Calu3 (cell line): ENCODE results near the gene ITGA11. TPM values are rescaled to one million over a fixed set of nuclear protein-coding genes. Genes with fewer than 3 reads are reported as not detected.

Experiments
- BruUV-seq: library from RNA; stranded (reverse); fragments of 400-500 nt; replicated peaks from 2 replicates; lab custom pipeline; 2021; lab: Mats Ljungman, UMichigan
- CTCF ChIA-PET: fragments of 300-600 bp; sonication (Branson Sonifier 250); formaldehyde crosslinking; loops from one replicate; lab custom pipeline; 2022; ENCODE audit warnings: antibody characterized with exemption; lab: Charles Lee
- DNase-seq: peaks from one replicate; pipeline ENCODE4 v3.0.0; 2022
- H3K27ac Mint-ChIP-seq: one replicate; pipeline ENCODE4 v1.8.0; 2022; ENCODE audit warnings: mixed read lengths; ENCODE audit not compliant: unreplicated experiment
- H3K27me3 Mint-ChIP-seq: one replicate; pipeline ENCODE4 v1.8.0; 2022; ENCODE audit warnings: mixed read lengths; ENCODE audit not compliant: unreplicated experiment
- H3K36me3 Mint-ChIP-seq: one replicate; pipeline ENCODE4 v1.8.0; 2022; ENCODE audit warnings: mild to moderate bottlenecking, moderate library complexity, mixed read lengths; ENCODE audit not compliant: insufficient read depth, unreplicated experiment
- H3K4me1 Mint-ChIP-seq: one replicate; pipeline ENCODE4 v1.8.0; 2022; ENCODE audit warnings: mild to moderate bottlenecking, low read depth, mixed read lengths; ENCODE audit not compliant: unreplicated experiment
- H3K4me3 Mint-ChIP-seq: one replicate; pipeline ENCODE4 v1.8.0; 2022; ENCODE audit warnings: mild to moderate bottlenecking, low read depth, moderate library complexity, mixed read lengths; ENCODE audit not compliant: unreplicated experiment
- H3K9me3 Mint-ChIP-seq: one replicate; pipeline ENCODE4 v1.8.0; 2022; ENCODE audit warnings: low read depth, mixed read lengths; ENCODE audit not compliant: unreplicated experiment
- CTCF ChIP-seq: fragments of 200-600 bp; IDR thresholded peaks from one replicate; pipeline ENCODE4 v1.8.0; 2022; ENCODE audit warnings: antibody characterized with exemption; ENCODE audit not compliant: unreplicated experiment
- intact Hi-C: fragments of 100-400 bp; cut with micrococcal nuclease; formaldehyde crosslinking; loops from one replicate; pipeline ENCODE4 v1.10.0; 2022; ENCODE audit not compliant: unreplicated experiment
- total RNA-seq: library from RNA; stranded (reverse); gene quantifications from 2 replicates; pipeline ENCODE4 v1.2.3, GENCODE V29; 2022

Gene ITGA11
- total RNA-seq, 1 experiment from 2014 or later: not detected

DNA sequence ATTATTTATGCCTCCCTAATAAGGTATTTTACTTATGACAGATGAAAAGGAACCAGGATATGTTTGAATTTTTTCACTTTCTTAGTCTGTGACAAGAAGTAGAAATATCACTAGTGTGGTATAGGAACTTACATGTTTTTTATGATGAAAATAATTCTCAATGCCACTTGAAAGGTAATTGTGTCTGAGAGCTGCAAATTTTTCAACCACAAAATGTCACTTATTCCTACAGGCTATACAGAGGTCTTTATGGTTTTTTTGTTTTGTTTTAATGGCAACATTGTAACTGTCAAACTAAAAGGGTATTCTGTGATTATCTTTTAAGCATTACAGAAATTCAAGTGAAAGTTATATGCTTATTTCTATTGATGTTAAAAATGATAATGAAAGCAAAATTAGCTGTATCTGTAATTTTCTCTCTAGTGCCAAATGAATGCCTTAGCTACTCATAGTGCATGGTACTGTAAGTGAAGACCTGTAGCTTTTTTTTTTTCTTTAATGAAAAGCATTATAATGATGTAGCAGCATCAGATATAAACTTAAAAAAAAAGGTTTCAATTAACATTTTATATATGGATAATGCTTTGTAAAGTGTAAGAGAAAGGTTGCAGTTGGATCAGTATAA, 139.7 kb downstream of the ITGA11 start:
- intact Hi-C loops: no loop called here
- no peak for TF ChIP-seq CTCF
- H3K27me3 Mint-ChIP-seq: no peaks in the 10 kb centered on the region
- CTCF ChIA-PET: interaction anchor here (1.3 to 2.3 kb wide), 2 partner anchors 14 to 39 kb away, joined by 5 read pairs; partner anchors contain the start of gene FEM1B
- no peak for DNase-seq
- BruUV-seq: no TSS peak
- peaks cover 24% of the 10 kb centered on the region for H3K36me3 Mint-ChIP-seq
- no peak overlapping the region for H3K27ac Mint-ChIP-seq
- no peak overlapping the region for H3K4me3 Mint-ChIP-seq
- no peaks in the 10 kb centered on the region for H3K4me1 Mint-ChIP-seq
- H3K9me3 Mint-ChIP-seq: no peaks in the 10 kb centered on the region

GRCh38 chr15:68290715-68291114, 141.2 kb downstream of the ITGA11 start:
- no TSS peak for BruUV-seq
- Mint-ChIP-seq H3K9me3 (no peaks in the 10 kb centered on the region), H3K27ac (no peak overlapping the region), H3K4me1 (no peaks in the 10 kb centered on the region), H3K4me3 (no peak overlapping the region), H3K27me3 (no peaks in the 10 kb centered on the region), H3K36me3 (peaks cover 22% of the 10 kb centered on the region)
- TF ChIP-seq CTCF: no peak
- CTCF ChIA-PET: interaction anchor here (1.3 to 2.3 kb wide), 2 partner anchors 13 to 38 kb away, joined by 5 read pairs; partner anchors contain the start of gene FEM1B
- DNase-seq: no peak
- intact Hi-C loops: no loop called here

DNA sequence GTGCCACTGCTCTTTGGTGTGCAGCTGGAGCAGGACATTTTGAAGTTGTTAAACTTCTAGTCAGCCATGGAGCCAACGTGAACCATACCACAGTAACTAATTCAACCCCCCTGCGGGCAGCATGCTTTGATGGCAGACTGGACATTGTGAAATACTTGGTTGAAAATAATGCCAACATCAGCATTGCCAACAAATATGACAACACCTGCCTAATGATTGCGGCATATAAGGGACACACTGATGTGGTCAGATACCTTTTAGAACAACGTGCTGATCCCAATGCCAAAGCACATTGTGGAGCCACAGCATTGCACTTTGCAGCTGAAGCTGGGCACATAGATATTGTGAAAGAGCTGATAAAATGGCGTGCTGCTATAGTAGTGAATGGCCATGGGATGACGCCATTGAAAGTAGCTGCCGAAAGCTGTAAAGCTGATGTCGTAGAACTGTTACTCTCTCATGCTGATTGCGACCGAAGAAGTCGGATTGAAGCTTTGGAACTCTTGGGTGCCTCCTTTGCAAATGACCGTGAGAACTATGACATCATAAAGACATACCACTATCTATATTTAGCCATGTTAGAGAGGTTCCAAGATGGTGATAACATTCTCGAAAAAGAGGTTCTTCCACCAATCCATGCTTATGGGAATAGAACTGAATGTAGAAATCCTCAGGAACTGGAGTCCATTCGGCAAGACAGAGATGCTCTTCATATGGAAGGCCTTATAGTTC, 142.2 kb downstream of the ITGA11 start:
- Mint-ChIP-seq H3K4me3 (no peak overlapping the region), H3K27me3 (no peaks in the 10 kb centered on the region), H3K4me1 (no peaks in the 10 kb centered on the region), H3K9me3 (no peaks in the 10 kb centered on the region), H3K27ac (no peak overlapping the region), H3K36me3 (peaks cover 31% of the 10 kb centered on the region)
- no TSS peak for BruUV-seq
- intact Hi-C loops: no loop called here
- DNase-seq: no peak
- CTCF ChIA-PET: no interaction called here
- no peak for TF ChIP-seq CTCF

- CTCF ChIA-PET: no interaction called here
Observed at GRCh38 chr15:68289057-68289456, 142.9 kb downstream of the ITGA11 start.

More at GRCh38 chr15:68289057-68289456, 142.9 kb downstream of the ITGA11 start:
- Mint-ChIP-seq H3K27ac (no peak overlapping the region), H3K27me3 (no peaks in the 10 kb centered on the region), H3K36me3 (peaks cover 32% of the 10 kb centered on the region), H3K4me3 (no peak overlapping the region), H3K4me1 (no peaks in the 10 kb centered on the region), H3K9me3 (no peaks in the 10 kb centered on the region)
- DNase-seq: no peak
- intact Hi-C loops: no loop called here
- no peak for TF ChIP-seq CTCF
- BruUV-seq: no TSS peak
